B cell (primary cell): Measurements from ENCODE around the gene TAX1BP1. TPM values are rescaled to one million over a fixed set of nuclear protein-coding genes. Genes with fewer than 3 reads are reported as not detected.

Experiments used
- ATAC-seq: fragments of 200-7000 bp; cut with Tn5 transposase; one replicate; pipeline ENCODE4 v1.10.0; 2021; ENCODE audit warnings: low read depth, mild to moderate bottlenecking, moderate number of reproducible peaks, moderate library complexity
- CTCF ChIA-PET: fragments of 350-600 bp; sonication (Branson Sonifier 250); formaldehyde crosslinking; loops from one replicate; lab custom pipeline; 2021; ENCODE audit warnings: antibody characterized with exemption, inconsistent platforms; lab: Charles Lee
- POLR2A ChIA-PET: fragments of 350-600 bp; sonication (Branson Sonifier 250); formaldehyde crosslinking; loops from one replicate; lab custom pipeline; 2021; ENCODE audit warnings: antibody characterized with exemption; lab: Charles Lee
- DNase-seq: peaks from one replicate; pipeline ENCODE4 v3.0.0; 2013
- H2AFZ ChIP-seq: 2 replicates; pipeline ENCODE4 v1.6.1; 2012; ENCODE audit warnings: mild to moderate bottlenecking, low read depth, low read length; ENCODE audit not compliant: insufficient read depth, poor library complexity, severe bottlenecking
- H3K27ac ChIP-seq, 2 donors: 1 replicate in 1 of 2; 2 replicates in 1 of 2; pipeline ENCODE4 v1.5.1; 2012 to 2013; ENCODE audit warnings: low read length in 2 of 2, mild to moderate bottlenecking in 2 of 2, moderate library complexity in 1 of 2
- H3K27me3 ChIP-seq, 4 experiments: fragments of 200-600 bp in 1 of 4; sonication (generic) in 1 of 4; replicated peaks in 1 of 4; 1 replicate in 2 of 4; 2 replicates in 2 of 4; pipeline versions ENCODE4 v1.6.1 to v1.7.0; 2013 to 2016; ENCODE audit warnings: low read length in 3 of 4, mild to moderate bottlenecking in 2 of 4, mixed read lengths in 1 of 4, moderate library complexity in 1 of 4; ENCODE audit not compliant: insufficient read depth in 4 of 4, control insufficient read depth in 3 of 4; ENCODE audit errors: control extremely low read depth in 1 of 4
- H3K36me3 ChIP-seq, 2 experiments: replicated peaks in 1 of 2; 1 replicate in 1 of 2; 2 replicates in 1 of 2; pipeline versions ENCODE4 v1.6.1 to v1.7.1; 2013; ENCODE audit warnings: low read length in 1 of 2; ENCODE audit not compliant: insufficient read depth in 2 of 2, control insufficient read depth in 1 of 2; ENCODE audit errors: control extremely low read depth in 1 of 2, extremely low read depth in 1 of 2
- H3K4me1 ChIP-seq, 2 donors: fragments of 200-600 bp in 1 of 2; sonication (generic) in 1 of 2; 1 replicate in 1 of 2; 2 replicates in 1 of 2; pipeline versions ENCODE4 v1.5.1 to v1.6.1; 2013 to 2017; ENCODE audit warnings: low read length in 2 of 2; ENCODE audit not compliant: control insufficient read depth in 2 of 2, insufficient read depth in 2 of 2
- H3K4me2 ChIP-seq: replicated peaks from 2 replicates; pipeline ENCODE3; 2012; ENCODE audit warnings: mild to moderate bottlenecking, low read depth, low read length; ENCODE audit not compliant: poor library complexity, severe bottlenecking
- H3K4me3 ChIP-seq, 5 experiments: fragments of 200-600 bp in 1 of 5; sonication (generic) in 1 of 5; 1 replicate in 3 of 5; 2 replicates in 2 of 5; pipeline versions ENCODE4 v1.5.1 to v1.7.0; 2011 to 2016; ENCODE audit warnings: low read length in 4 of 5, mild to moderate bottlenecking in 4 of 5, low read depth in 2 of 5, control low read depth in 1 of 5, moderate library complexity in 1 of 5; ENCODE audit not compliant: insufficient read depth in 1 of 5; ENCODE audit errors: control extremely low read depth in 1 of 5, extremely low read depth in 1 of 5
- H3K79me2 ChIP-seq: fragments of 200-600 bp; sonication (generic); one replicate; pipeline ENCODE4 v1.6.0; 2016; ENCODE audit warnings: low read length; ENCODE audit not compliant: control insufficient read depth, insufficient read depth
- H3K9ac ChIP-seq: fragments of 200-600 bp; sonication (generic); 2 replicates; pipeline ENCODE4 v1.6.1; 2017; ENCODE audit warnings: mild to moderate bottlenecking, low read length, moderate library complexity
- H3K9me3 ChIP-seq, 3 donors: one replicate each; pipeline versions ENCODE4 v1.6.1 to v1.7.1; 2013; ENCODE audit warnings: low read length in 2 of 3; ENCODE audit not compliant: control insufficient read depth in 2 of 3, insufficient read depth in 1 of 3; ENCODE audit errors: control extremely low read depth in 1 of 3
- H4K20me1 ChIP-seq: 2 replicates; pipeline ENCODE4 v1.6.0; 2012; ENCODE audit warnings: mild to moderate bottlenecking, low read length; ENCODE audit not compliant: insufficient read depth, control insufficient read depth, poor library complexity, severe bottlenecking
- H3K27ac Mint-ChIP-seq: one replicate; pipeline ENCODE4 v1.8.0; 2021; ENCODE audit warnings: mixed read lengths
- H3K27me3 Mint-ChIP-seq: one replicate; pipeline ENCODE4 v1.8.0; 2021; ENCODE audit warnings: mixed read lengths
- H3K4me1 Mint-ChIP-seq: one replicate; pipeline ENCODE4 v1.8.0; 2021; ENCODE audit warnings: mixed read lengths
- H3K4me3 Mint-ChIP-seq: one replicate; pipeline ENCODE4 v1.8.0; 2021; ENCODE audit warnings: mixed read lengths
- H3K9me3 Mint-ChIP-seq: one replicate; pipeline ENCODE4 v1.8.0; 2022; ENCODE audit warnings: mixed read lengths; ENCODE audit not compliant: insufficient read depth
- CTCF ChIP-seq: fragments of 200-600 bp; IDR thresholded peaks from one replicate; pipeline ENCODE4 v1.8.0; 2022; ENCODE audit warnings: antibody characterized with exemption, mild to moderate bottlenecking
- EZH2 ChIP-seq: IDR thresholded peaks from 2 replicates; pipeline ENCODE4 v1.6.1; 2012; ENCODE audit warnings: borderline replicate concordance, low read depth, mild to moderate bottlenecking, moderate library complexity, low read length; ENCODE audit not compliant: insufficient read depth, poor library complexity, severe bottlenecking
- WGBS: methylation state at CpG from one replicate; pipeline ENCODE4 v1.1.5; 2013; ENCODE audit warnings: missing lambda C conversion rate; ENCODE audit not compliant: insufficient coverage; 5-methylcytosine and 5-hydroxymethylcytosine counted together
- intact Hi-C: fragments of 100-400 bp; cut with micrococcal nuclease; formaldehyde crosslinking; loops from one replicate; pipeline ENCODE4 v1.10.0; 2022
- polyA plus RNA-seq: library from polyadenylated mRNA; depleted of rRNA; stranded (reverse); fragments of >200 nt; gene quantifications from 2 replicates; pipeline ENCODE4 v1.2.3, GENCODE V29; 2012
- total RNA-seq, 2 donors: library from RNA; stranded (reverse); fragments of 120-200 nt in 1 of 2; gene quantifications; 1 replicate in 1 of 2; 2 replicates in 1 of 2; pipeline versions ENCODE4 v1.2.3 to v1.2.4, GENCODE V29; 2013 to 2022

TAX1BP1 gene
- total and polyA plus RNA-seq, 2 donors (not counting 1 experiment from before 2014, with no cell fraction given), result 43.1 to 104 TPM

GRCh38 chr7:27704422-27705199 lies 35.4 kb upstream of the TAX1BP1 start:
- DNase-seq (no peak), ATAC-seq (no peak)
- Histone ChIP-seq H2AFZ (no peak overlapping the region), H3K9ac (no peak overlapping the region), H3K27me3 (peaks cover 0 to 5% (median 1%) of the 10 kb centered on the region in 4 experiments), H3K79me2 (no peaks in the 10 kb centered on the region), H3K9me3 (no peaks in the 10 kb centered on the region), H3K4me1 (no peaks in the 10 kb centered on the region), H3K27ac (no peak overlapping the region), H3K4me3 (no peak overlapping the region), H3K4me2 (no peak overlapping the region), H3K36me3 (no peaks in the 10 kb centered on the region), H4K20me1 (no peaks in the 10 kb centered on the region)
- POLR2A ChIA-PET, result no interaction called here
- 86% methylated on average over 1 of the region's 3 CpGs for WGBS
- Mint-ChIP-seq H3K27ac (no peak overlapping the region), H3K9me3 (no peaks in the 10 kb centered on the region), H3K4me3 (no peak overlapping the region), H3K4me1 (no peaks in the 10 kb centered on the region), H3K27me3 (peaks cover 17% of the 10 kb centered on the region)
- CTCF ChIA-PET, result no interaction called here
- intact Hi-C loops, result no loop called here
- TF ChIP-seq CTCF, result no peak
- no peak for TF ChIP-seq EZH2

GRCh38 chr7:27705200-27705594 lies 34.8 kb upstream of the TAX1BP1 start:
- intact Hi-C loops, result no loop called here
- no peaks in the 10 kb centered on the region for H3K9me3 Mint-ChIP-seq
- ATAC-seq (no peak), DNase-seq (no peak)
- Histone ChIP-seq H3K9me3 (no peaks in the 10 kb centered on the region), H3K4me2 (no peak overlapping the region), H3K27ac (no peak overlapping the region), H3K4me1 (no peaks in the 10 kb centered on the region), H3K4me3 (no peak overlapping the region), H2AFZ (no peak overlapping the region), H3K9ac (no peak overlapping the region), H3K36me3 (no peaks in the 10 kb centered on the region), H3K27me3 (peaks cover 0 to 5% (median 1%) of the 10 kb centered on the region in 4 experiments), H4K20me1 (no peaks in the 10 kb centered on the region), H3K79me2 (no peaks in the 10 kb centered on the region)
- no peak overlapping the region for H3K4me3 Mint-ChIP-seq
- ChIA-PET POLR2A (no interaction called here), CTCF (no interaction called here)
- 95% methylated on average over 2 of the region's 2 CpGs for WGBS
- no peak for TF ChIP-seq EZH2
- TF ChIP-seq CTCF, result no peak
- H3K27ac Mint-ChIP-seq, result no peak overlapping the region
- H3K27me3 Mint-ChIP-seq, result peaks cover 17% of the 10 kb centered on the region
- H3K4me1 Mint-ChIP-seq, result no peaks in the 10 kb centered on the region
